LHCN-M2 (cell line): ENCODE data around the gene MAP1LC3B. TPM values are rescaled to one million over a fixed set of nuclear protein-coding genes. Genes with fewer than 3 reads are reported as not detected.
A peak's percentile ranks its signal among the peaks of the same experiment; 100 is the strongest.

ENCODE experiments used
- DNase-seq: peaks from one replicate; pipeline ENCODE4 v3.0.0-alpha.2; 2012; ENCODE audit warnings: low read depth
- total RNA-seq: library from RNA; depleted of rRNA; stranded (reverse); fragments of >200 nt; gene quantifications from 2 replicates; pipeline ENCODE4 v1.2.3, GENCODE V29; 2014

MAP1LC3B gene
- total RNA-seq, 1 experiment from 2014 or later: 35.6 TPM

DNA sequence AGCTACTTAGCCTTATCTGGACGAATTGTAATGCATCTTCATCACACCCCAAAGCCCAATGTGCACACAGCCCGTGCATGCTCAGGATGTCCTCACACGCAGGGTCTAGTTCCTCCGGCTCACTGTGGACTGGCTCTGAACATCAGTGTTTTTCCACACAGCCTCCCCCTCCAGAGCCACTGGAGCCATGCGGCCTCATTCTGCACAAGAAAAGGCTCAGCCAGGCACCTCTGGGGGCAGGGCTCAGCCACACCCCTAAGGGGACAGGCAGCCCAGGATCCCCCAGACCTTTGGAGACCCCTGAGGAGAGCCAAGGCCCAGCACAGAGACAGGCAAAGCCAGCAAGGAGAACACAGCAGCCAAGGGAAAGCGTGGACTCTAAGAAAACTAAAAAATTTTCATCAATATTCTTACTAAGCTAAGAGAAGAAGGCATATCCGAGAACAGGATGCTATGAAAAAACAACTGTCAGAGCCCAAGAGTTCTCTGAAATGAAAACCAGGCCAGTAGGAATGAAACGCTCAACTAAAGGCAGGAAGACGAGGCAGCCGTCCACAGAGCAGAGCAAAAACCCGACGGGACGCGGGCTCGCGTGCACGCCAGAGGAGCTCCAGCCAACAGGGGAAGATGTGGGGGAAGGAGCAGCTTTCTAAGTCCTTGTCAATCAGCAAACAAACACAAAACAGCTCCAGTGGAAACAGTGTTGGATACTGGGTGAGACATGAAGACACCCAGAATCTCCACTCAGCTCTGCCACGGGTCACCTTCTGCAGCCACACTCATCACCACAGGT, 34.5 kb downstream of the MAP1LC3B start:
- DNase-seq: no peak

DNA sequence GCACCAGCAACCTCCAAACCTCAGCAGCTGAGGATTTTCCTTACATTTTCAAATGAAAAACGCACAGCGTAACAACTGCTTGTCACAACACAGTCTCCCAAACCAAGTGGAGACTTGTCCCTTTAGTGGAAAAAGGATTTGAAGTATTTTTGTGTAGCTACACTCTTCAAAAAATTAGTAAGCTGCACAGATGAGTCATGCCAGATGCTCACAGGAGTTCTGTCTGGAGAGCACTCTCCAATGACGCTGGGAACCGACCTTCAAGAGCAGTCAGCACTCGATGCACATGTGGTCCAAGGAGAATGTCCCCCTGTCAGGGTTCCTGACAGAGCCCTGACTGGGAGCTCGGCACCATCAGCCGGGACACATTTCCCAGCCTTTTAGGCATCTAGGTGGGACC, 39.8 kb downstream of the MAP1LC3B start:
- peak; percentile 75 for DNase-seq

DNA sequence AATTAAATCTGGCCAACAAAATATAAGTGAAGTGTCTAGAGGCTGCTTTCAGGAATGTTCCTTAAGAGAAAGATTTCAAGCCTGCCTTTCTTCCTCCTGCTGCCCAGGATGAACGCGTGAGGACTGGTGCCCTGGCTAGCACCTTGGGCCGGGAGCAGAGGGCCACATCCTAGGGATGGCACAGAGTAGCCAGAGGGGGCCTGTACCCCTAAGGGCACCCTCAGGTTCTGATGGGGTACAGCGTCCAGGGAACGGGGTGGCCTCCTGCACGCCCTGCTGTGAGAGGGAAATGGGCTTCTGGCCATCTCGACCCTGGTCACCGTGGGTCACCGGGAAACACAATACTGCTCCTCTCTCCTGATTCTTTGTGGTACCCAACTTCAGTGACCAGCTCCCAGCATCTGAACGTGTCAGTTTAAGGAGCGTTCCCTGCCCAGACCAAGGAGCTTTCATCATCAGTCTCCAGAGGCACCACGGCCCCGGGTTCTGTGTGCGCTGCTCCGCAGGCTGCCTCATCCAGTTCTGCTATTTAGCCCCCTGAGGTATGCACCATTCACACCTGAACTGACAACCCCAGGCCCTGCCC, 40.3 kb downstream of the MAP1LC3B start:
- DNase-seq: no peak

DNA sequence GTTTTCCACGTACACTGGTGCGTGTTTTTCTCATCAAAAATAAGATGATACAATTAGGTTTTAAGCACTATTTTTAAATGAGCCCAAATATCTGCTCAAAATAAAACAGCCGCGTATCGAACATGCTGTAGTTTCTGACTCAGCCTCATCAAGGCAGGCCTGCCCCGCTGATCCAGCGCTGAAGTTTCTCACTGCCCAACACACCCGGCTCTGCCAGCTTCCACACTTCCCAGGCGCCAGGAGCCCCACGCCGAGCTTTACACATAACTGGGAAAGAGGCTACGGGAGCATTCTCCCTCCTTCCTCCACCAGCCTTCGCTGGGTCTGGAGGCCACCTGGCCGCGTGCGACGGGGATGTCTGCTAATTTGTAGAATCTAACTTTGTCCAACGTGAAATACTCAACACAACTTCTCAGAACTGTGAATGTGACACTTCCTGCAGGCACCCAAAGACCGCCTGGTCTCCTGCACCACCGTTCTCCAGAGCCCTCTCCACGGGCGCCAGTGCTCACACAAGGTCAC, 42.1 kb downstream of the MAP1LC3B start:
- DNase-seq: no peak

DNA sequence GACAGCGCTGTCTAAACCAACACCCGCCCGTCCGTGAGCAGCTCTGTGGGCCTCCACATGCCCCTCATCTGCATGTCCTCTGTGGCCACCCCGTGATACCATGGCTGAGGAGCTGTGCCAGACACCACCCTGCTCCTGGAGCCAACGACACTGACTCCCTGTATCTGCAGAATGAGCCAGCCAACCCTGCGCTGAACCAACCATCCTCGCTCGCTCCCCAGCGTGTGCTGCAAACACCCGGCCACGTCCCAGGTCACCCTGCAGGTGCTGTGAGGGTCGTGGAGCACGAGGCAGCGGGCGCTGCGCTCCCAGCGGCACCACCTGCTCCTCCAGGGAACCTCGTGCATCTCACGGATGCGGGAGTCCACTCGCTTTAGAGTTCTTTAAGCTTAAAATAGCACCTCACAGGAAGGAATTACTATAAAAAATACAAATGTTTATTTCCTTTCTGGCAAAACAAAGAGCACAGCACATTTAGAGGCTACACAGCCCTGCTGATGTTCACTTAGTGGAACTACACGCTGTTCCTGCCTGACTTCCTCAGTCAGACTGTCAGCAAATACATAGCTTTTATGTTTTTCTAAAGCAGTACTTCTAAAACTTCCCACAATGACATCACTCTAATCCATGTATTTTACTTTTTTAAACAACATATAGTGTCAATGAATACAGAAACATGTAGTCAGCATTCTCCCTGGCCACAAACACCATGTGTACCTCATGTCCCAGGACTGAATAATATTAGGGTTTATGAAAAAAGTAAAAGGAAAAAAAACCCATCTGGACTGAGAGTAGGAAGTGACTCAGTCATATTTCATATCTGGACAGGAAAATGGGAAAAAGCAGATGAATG, 43.5 kb downstream of the MAP1LC3B start:
- DNase-seq: peak; percentile 82

DNA sequence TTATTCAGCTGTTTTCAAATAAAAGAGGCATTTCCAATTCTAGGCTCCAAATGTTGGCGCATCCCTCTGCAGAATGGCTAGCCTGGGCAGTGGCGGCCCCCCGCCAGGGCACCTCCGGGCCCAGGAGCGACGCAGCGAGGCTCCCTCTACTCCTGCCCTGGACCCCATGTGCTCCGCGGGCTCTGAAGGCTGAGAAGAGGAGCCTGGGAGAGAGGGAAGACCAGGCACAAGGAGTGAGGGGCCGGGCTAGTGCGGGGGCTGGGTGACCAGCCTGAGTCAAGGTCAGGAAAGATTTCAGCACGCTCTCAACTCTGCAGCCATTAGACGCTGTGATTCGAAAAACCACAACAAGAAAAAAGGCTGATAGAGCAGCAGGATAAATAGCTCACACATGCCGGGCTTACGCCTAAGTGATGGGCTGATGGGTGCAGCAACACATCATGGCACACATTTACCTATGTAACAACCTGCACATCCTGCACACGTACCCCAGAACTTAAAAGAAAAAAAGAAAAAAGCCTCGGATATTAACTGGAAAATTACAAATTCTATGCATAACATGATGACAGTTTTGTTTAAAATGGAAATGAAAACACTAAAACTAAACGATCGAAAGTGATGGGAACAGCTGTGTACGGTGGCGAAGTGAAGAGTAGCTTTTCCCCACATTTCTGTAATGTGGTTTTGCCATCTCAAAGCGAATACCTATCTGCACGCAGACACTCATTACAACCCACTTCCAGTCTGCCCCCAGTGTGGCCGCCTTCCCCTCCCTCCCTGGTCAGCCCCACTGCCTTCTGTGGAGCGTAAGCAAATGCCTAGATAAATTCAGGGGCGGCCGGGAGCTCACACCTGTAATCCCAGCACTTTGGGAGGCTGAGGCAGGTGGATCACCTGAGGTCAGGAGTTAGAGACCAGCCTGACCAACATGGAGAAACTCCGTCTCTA, 44.4 kb downstream of the MAP1LC3B start:
- DNase-seq: peak; percentile 69

DNA sequence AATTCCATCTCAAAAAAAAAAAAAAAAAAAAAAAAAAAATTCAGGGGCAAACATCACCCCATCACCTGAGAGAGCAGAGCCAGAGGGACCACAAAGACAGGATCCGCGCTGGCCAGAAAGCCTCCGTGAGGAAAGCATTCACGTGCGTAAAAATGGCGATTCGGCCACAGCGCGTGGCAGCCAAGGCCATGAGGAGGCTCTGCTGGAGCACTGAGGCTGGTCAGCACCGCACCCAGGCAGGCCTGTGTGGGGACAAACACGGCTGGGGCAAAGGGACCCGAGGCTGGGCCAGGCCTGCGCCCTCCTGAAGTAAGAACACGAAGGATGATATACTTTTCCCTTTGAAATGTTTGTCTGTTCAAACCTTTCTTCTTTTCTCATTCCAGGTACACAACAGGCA, 45.2 kb downstream of the MAP1LC3B start:
- no peak for DNase-seq

DNA sequence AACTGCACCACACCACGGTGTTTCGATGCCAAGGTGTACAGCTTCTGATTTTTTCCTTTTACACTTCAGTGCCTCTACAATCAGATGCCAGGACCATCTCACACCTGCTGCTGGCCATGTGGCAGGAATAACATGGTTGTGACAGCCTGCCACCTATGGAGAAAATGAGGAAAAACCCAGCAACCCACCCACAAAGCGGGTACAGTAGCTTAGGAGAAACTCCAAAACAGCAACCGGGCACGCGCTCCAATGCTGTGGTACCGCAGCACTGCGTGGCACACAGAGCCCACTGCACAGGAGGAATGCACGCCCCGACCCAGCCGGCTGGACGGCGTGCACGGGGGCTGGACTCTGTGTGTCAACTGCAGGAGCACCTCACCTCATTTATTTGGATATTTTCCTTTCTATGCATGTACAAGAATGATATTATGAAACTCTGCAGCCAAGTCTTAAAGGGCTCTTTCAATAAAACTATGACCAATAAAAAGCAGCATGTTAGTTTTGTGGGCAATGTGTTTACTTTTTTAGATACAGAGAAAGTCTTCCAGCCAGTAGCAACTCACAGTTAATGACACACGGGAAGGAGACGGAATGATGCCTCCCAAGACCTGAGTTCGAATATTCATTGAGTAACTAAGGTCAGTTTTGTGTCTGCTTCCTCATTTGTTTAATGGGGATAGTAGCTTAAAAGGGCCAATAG, 45.9 kb downstream of the MAP1LC3B start:
- DNase-seq: no peak

DNA sequence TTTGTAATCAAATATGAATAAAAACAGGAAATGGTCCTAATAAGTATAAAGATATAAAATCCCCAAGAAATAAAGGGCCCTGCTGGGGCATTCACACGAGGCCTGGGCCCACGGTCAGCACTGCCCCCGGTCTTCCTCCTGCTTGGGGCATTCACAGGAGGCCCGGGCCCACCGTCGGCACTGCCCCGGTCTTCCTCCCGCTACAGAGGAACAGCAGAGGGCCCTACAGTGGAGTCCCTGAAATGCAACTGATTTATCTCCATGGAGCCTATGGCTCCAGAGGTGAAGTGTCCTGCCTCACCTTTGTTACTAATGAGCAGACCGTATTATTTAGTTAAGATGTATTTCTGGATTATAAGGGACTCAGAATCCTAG, 46.5 kb downstream of the MAP1LC3B start:
- DNase-seq: no peak

DNA sequence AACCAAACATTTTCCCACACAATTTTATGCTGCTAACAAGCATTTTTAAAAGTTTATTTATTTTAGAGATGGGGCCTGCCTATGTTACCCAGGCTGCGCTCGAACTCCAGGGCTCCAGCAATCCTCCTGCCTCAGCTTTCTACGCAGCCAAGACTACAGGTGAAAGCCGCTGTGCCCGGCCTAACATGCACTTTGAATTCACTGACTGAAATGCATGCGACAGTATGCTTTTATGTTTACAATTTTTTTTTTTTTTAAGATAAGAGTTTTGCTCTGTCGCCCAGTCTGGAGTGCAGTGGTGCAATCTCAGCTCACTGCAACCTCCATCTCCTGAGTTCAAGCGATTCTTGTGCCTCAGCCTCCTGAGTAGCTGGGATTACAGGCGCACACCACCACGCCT, 47.8 kb downstream of the MAP1LC3B start:
- DNase-seq: no peak

DNA sequence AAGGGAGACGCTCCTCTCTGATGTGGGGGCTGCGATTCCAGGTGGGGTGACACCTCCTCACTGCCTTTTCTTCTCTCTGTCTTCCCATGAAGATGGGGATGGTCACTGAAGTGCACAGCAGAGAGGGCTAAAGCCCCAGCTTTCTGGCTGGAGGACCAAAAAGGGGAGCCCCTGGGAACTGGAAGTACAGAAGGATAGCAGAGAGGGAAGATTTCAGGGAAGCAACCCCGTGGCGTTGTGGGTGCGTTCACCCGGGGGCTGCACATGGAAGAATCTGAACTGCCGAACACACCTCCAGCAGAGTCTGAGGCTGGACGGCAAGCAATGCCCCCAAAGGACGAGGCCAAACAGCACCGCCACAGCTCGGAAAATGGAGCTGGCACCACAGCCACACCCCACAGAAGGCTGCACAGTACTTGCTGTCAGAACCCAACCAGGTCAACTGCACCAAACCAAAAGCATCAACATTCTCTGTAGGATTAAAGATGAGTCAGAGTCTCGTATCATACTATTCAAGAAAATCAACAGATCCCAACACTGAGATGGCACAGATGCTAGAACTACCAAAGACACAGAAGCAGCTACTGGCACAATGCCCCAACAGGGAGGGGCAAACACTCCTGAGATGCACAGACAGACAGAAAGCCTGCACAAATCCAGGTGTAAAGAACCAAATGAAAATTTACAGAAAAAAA, 49.9 kb downstream of the MAP1LC3B start:
- peak; percentile 41 for DNase-seq

DNA sequence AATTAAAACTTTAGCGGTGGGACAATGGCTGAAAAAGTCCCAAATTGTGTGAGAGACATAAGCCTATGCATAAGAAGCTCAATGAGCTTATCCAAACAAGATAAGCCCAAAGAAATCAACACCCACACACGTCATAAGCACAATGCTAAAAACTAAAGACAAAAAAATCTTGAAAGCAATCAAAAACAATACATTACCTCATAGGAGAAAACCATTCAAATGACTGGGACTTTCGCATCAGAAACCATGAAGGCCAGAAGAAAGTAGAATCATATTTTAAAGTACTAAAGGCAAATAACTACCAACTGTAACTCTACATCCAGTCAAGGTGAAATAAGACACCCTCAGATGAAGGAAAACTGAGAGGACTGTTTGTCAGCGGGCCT, 50.4 kb downstream of the MAP1LC3B start:
- DNase-seq: no peak

DNA sequence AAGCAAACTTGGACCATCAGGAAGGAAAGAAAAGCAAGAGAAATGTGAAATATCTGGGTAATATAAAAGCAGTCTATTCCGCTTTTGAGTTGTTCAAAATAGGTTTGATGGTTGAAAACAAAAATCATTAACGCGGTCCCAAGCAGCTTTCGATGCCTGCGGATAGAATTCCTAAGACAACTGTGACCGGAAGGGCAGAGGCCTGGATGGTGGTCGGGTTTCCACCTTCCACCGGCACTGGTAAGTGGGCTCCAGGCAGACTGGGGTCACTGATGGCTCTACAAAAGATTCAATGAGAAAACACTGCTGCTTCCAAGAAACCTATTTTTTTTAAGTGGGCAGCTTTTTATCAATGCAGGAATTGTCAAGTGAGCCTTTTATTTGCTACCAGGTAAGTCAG, 50.9 kb downstream of the MAP1LC3B start:
- DNase-seq: no peak

DNA sequence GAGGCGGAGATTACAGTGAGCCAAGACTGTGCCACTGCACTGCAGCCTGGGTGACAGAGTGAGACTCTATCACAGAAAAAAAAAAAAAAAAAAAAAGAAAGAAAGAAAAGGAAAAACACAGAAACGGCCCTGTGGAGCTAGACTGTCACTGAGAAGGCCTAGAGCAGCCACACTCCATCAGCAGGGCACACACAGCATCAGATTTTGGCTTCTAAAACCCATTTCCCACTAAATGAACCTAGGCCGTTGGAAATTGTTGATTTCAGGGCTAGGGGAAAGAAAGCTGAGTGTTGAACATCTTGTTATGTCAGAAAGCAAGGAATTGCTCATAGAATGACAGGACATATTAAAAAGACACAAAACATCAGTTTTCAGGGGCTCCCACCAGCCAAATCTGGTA, 51.8 kb downstream of the MAP1LC3B start:
- no peak for DNase-seq

DNA sequence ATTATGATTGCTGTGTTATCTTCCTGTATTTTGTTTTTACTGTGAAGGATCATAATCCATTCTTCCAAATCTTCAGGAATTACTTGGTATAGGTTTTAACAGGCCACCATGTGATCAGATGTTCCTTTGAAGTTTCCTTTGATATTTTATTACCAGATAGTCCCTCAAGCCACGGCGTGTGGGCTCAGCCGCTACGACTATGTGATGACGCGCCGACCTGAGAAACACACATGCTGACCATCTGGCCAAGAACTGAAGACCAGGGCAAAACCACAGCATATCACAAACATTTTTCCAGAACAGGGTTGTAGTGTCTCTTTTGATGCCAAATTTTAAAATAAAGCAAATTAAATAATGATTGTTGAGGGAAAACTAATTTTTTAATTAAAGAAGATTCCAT, 53.4 kb downstream of the MAP1LC3B start:
- DNase-seq: no peak

DNA sequence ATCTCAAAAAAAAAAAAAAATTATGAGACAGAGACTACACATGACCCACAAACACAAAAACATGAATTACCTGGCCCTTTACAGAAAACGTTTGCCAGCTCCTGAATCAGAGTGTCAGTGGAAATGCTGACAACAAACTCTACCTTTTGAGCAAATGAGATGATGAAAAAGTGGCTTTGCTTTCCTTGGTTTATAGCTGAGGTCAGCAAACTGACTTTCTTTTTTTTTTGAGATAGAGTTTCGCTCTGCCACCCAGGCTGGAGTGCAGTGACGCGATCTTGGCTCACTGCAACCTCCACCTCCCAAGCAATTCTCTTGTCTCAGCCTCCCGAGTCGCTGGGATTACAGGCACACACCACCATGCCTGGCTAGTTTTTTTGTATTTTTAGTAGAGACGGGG, 54.3 kb downstream of the MAP1LC3B start:
- no peak for DNase-seq

DNA sequence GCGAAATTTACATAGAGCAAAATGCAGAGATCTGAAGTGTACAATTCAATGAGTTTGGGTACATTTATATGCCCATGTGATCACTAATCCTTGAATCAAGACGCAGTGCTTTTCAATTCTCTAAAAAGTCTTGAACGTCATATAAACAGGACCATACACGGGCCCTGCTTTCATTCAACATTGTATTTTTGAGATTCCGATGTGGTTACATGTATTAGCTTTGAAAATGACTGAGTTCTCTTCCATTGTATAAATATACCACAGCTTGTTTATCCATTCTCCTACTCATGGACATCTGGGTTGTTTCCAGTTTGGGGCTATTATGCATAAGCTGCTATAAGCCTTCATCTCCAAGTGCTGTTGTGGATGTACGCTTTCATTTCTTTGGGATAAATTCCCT, 55.2 kb downstream of the MAP1LC3B start:
- DNase-seq: no peak

DNA sequence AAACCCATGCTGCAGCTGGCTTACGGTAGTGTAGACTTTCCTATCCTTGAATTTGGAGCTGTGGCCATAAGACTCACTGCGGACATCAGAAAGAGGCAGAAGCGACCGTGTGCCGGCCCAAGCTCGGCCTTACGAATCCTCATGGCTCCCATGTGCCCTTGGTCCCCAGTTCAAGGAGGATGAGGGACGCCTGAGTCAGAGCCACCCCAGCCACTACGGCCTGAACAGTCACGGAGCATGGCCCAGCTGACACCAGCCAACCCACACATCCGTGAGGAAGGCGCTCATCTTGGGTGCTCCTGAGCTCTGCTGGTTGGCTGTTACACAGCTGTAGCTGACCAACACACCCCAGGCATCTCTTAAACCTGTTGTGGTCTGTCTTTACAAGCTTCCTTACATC, 56.7 kb downstream of the MAP1LC3B start:
- DNase-seq: no peak

DNA sequence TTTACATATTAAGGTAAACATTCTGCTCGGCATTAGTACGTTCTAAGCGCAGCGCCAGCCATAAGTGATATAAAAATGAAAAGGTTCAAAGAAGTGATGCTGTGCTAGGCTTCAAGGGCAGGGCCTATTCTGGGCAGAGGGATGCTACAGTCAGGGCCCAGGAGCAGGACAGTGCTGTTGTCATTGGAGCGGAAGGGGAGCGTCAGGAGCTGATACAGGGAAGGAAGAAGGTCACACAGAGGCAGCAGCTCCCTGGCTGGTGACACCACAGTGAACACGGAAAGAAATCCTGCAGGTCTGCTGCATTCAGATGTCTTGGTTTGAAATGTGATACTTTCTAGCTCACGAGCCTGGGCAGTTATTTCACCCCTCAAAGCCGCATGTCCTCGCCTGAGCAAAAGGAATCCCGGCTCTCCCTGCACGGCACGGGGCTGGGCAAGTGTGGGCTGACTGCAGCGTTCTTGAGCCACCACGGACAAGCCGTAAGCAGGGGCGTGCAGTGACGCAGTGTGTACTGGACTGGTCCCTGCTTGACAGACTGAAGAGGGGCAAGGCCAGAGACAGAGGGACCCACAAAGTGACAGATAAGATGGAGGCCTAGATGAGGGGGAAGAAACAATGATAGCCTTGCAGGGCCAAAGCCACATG, 59.6 kb downstream of the MAP1LC3B start:
- no peak for DNase-seq
